ENCODE measurements around the gene SLC6A19.

- no peak for TF ChIP-seq CREB1 (CRISPR knock-in tag; IDR thresholded peaks at IDR 0.05)
- TF ChIP-seq USF2 (CRISPR knock-in tag; IDR thresholded peaks at IDR 0.05) = no peak
- no peak for TF ChIP-seq MLX (CRISPR knock-in tag; IDR thresholded peaks at IDR 0.05)
- TF ChIP-seq NR3C1 (CRISPR knock-in tag; conservative IDR thresholded peaks at IDR 0.05; ENCODE audit: low read depth) = no peak
- no peak for TF ChIP-seq ELF4 (CRISPR knock-in tag; IDR thresholded peaks at IDR 0.05; ENCODE audit: low read depth)
- TF ChIP-seq ZNF532 (CRISPR knock-in tag; IDR thresholded peaks at IDR 0.05; ENCODE audit: borderline replicate concordance) = no peak
- TF ChIP-seq ZNF138 (CRISPR knock-in tag; conservative IDR thresholded peaks at IDR 0.05) = no peak
- no peak for TF ChIP-seq CTCF (IDR thresholded peaks at IDR 0.05)
- no peak for TF ChIP-seq KAT7 (CRISPR knock-in tag; IDR thresholded peaks at IDR 0.05; ENCODE audit: borderline replicate concordance)
- TF ChIP-seq RORB (CRISPR knock-in tag; IDR thresholded peaks at IDR 0.05) = no peak
These were observed 61.0 kb downstream of the SLC6A19 start for GRCh38 chr5:1262381-1262780.
